HEK293T (cell line): ENCODE results near the gene COX10.
"Not testable (repeated sequence)": the region's sequence is repeated elsewhere in the genome, so short reads cannot be mapped to it uniquely, and the experiment has no call there.

ENCODE experiments used
- CTCF ChIA-PET: fragments of 350-600 bp; formaldehyde crosslinking; extraction: SDS; loops from one replicate; lab custom pipeline; 2021; ENCODE audit warnings: antibody characterized with exemption, inconsistent platforms; lab: Yijun Ruan, JAX
- POLR2A ChIA-PET: fragments of 350-600 bp; formaldehyde crosslinking; extraction: SDS; loops from one replicate; lab custom pipeline; 2020; ENCODE audit warnings: antibody characterized with exemption, inconsistent platforms; lab: Yijun Ruan, JAX
- DNase-seq: peaks from one replicate; pipeline ENCODE4 v3.0.0; 2012; ENCODE audit warnings: mixed read lengths; ENCODE audit errors: extremely low spot score
- ARNT ChIP-seq: fragments of 450-650 bp; IDR thresholded peaks from 2 replicates; pipeline ENCODE4 v1.6.1; 2017; ENCODE audit warnings: mild to moderate bottlenecking
- BHLHE40 ChIP-seq: fragments of 450-650 bp; IDR thresholded peaks from 2 replicates; pipeline ENCODE4 v1.6.1; 2016; ENCODE audit warnings: mild to moderate bottlenecking, moderate library complexity, borderline replicate concordance
- CTBP1 ChIP-seq: fragments of 450-650 bp; IDR thresholded peaks from 2 replicates; pipeline ENCODE4 v1.6.1; 2016; ENCODE audit warnings: borderline replicate concordance
- ELF4 ChIP-seq: fragments of 450-650 bp; IDR thresholded peaks from 2 replicates; pipeline ENCODE4 v1.6.1; 2017; ENCODE audit warnings: antibody characterized with exemption
- FOXA1 ChIP-seq: fragments of 450-650 bp; IDR thresholded peaks from 2 replicates; pipeline ENCODE4 v1.6.1; 2016; ENCODE audit warnings: mild to moderate bottlenecking
- FOXK2 ChIP-seq: fragments of 450-650 bp; IDR thresholded peaks from 2 replicates; pipeline ENCODE4 v1.6.1; 2016; ENCODE audit warnings: mild to moderate bottlenecking
- FOXM1 ChIP-seq: fragments of 450-650 bp; IDR thresholded peaks from 2 replicates; pipeline ENCODE4 v1.6.1; 2017; ENCODE audit warnings: mild to moderate bottlenecking, borderline replicate concordance
- HDGF ChIP-seq: fragments of 450-650 bp; IDR thresholded peaks from 2 replicates; pipeline ENCODE4 v1.6.1; 2017; ENCODE audit warnings: antibody characterized with exemption, borderline replicate concordance
- L3MBTL2 ChIP-seq: fragments of 450-650 bp; conservative IDR thresholded peaks from 2 replicates; pipeline ENCODE4 v1.6.1; 2016; ENCODE audit warnings: mild to moderate bottlenecking
- LEF1 ChIP-seq: fragments of 450-650 bp; IDR thresholded peaks from 2 replicates; pipeline ENCODE4 v1.6.1; 2017; ENCODE audit warnings: mild to moderate bottlenecking, borderline replicate concordance
- NFRKB ChIP-seq: fragments of 450-650 bp; IDR thresholded peaks from 2 replicates; pipeline ENCODE4 v1.6.1; 2016; ENCODE audit warnings: mild to moderate bottlenecking, moderate library complexity
- PKNOX1 ChIP-seq: fragments of 450-650 bp; IDR thresholded peaks from 2 replicates; pipeline ENCODE4 v1.6.1; 2016
- SP1 ChIP-seq: fragments of 450-650 bp; IDR thresholded peaks from 2 replicates; pipeline ENCODE4 v1.6.1; 2017
- SUZ12 ChIP-seq: fragments of 450-650 bp; IDR thresholded peaks from 2 replicates; pipeline ENCODE4 v1.6.1; 2016; ENCODE audit warnings: mild to moderate bottlenecking
- TARDBP ChIP-seq: fragments of 450-650 bp; IDR thresholded peaks from 2 replicates; pipeline ENCODE4 v1.6.1; 2016
- ZNF384 ChIP-seq: fragments of 450-650 bp; IDR thresholded peaks from 2 replicates; pipeline ENCODE4 v1.6.1; 2016

COX10 gene

GRCh38 chr17:14168582-14168981, 99.3 kb downstream of the COX10 start:
- POLR2A ChIA-PET: no interaction called here

GRCh38 chr17:14169287-14169686, 100.0 kb downstream of the COX10 start:
- no peak for DNase-seq
- CTCF ChIA-PET: no interaction called here
- TF ChIP-seq PKNOX1: no peak
- no peak for TF ChIP-seq FOXM1
- no peak for TF ChIP-seq HDGF
- no peak for TF ChIP-seq ELF4
- TF ChIP-seq BHLHE40: no peak
- no peak for TF ChIP-seq L3MBTL2
- TF ChIP-seq FOXA1: no peak
- no peak for TF ChIP-seq ZNF384
- TF ChIP-seq CTBP1: no peak
- no peak for TF ChIP-seq NFRKB
- no peak for TF ChIP-seq TARDBP
- TF ChIP-seq ARNT: no peak
- no peak for TF ChIP-seq SP1
- TF ChIP-seq SUZ12: no peak
- no peak for TF ChIP-seq LEF1
- TF ChIP-seq FOXK2: no peak
- POLR2A ChIA-PET: no interaction called here

More at GRCh38 chr17:14168582-14168981, 99.3 kb downstream of the COX10 start:
- CTCF ChIA-PET: no interaction called here
- no peak for DNase-seq
- no peak for TF ChIP-seq HDGF
- TF ChIP-seq FOXK2: no peak
- TF ChIP-seq LEF1: no peak
- no peak for TF ChIP-seq BHLHE40
- TF ChIP-seq ELF4: no peak
- no peak for TF ChIP-seq NFRKB
- TF ChIP-seq L3MBTL2: no peak
- no peak for TF ChIP-seq PKNOX1
- TF ChIP-seq SUZ12: no peak
- no peak for TF ChIP-seq TARDBP
- no peak for TF ChIP-seq ZNF384
- TF ChIP-seq ARNT: no peak

GRCh38 chr17:14169901-14170300, 100.6 kb downstream of the COX10 start:
- CTCF ChIA-PET: no interaction called here
- DNase-seq: no peak
- POLR2A ChIA-PET: no interaction called here
- no peak for TF ChIP-seq LEF1
- no peak for TF ChIP-seq FOXA1
- no peak for TF ChIP-seq BHLHE40
- TF ChIP-seq ARNT: no peak

GRCh38 chr17:14176989-14177388, 107.7 kb downstream of the COX10 start:
- POLR2A ChIA-PET, DNase-seq, CTCF ChIA-PET: not testable (repeated sequence)

- POLR2A ChIA-PET, CTCF ChIA-PET, DNase-seq: not testable (repeated sequence)
Observed at GRCh38 chr17:14177801-14178200, 108.5 kb downstream of the COX10 start.

- POLR2A ChIA-PET, CTCF ChIA-PET, DNase-seq: not testable (repeated sequence)
Observed at GRCh38 chr17:14179951-14180350, 110.6 kb downstream of the COX10 start.

- POLR2A ChIA-PET, CTCF ChIA-PET, DNase-seq: not testable (repeated sequence)
Observed at GRCh38 chr17:14182084-14182483, 112.8 kb downstream of the COX10 start.

GRCh38 chr17:14184536-14184935, 115.2 kb downstream of the COX10 start:
- CTCF ChIA-PET, POLR2A ChIA-PET, DNase-seq: not testable (repeated sequence)

- POLR2A ChIA-PET, DNase-seq, CTCF ChIA-PET: not testable (repeated sequence)
Observed at GRCh38 chr17:14186443-14186842, 117.1 kb downstream of the COX10 start.

- CTCF ChIA-PET, POLR2A ChIA-PET, DNase-seq: not testable (repeated sequence)
Observed at GRCh38 chr17:14190774-14191173, 121.5 kb downstream of the COX10 start.

- CTCF ChIA-PET, POLR2A ChIA-PET, DNase-seq: not testable (repeated sequence)
Observed at GRCh38 chr17:14191469-14191868, 122.2 kb downstream of the COX10 start.

- POLR2A ChIA-PET, DNase-seq, CTCF ChIA-PET: not testable (repeated sequence)
Observed at GRCh38 chr17:14192039-14192438, 122.7 kb downstream of the COX10 start.

GRCh38 chr17:14192636-14193344, 123.5 kb downstream of the COX10 start:
- CTCF ChIA-PET, POLR2A ChIA-PET, DNase-seq: not testable (repeated sequence)
